DMS153 treated with DMSO at 0.1 percent for 48 hours (cell line): ENCODE data around the gene PCSK1.
"Not testable (repeated sequence)": the region's sequence is repeated elsewhere in the genome, so short reads cannot be mapped to it uniquely, and the experiment has no call there.

Source experiments
- DNase-seq: peaks from one replicate; lab custom pipeline; 2025; ENCODE audit not compliant: unreplicated experiment; lab: John Stamatoyannopoulos, UW

The PCSK1 gene

GRCh38 chr5:96427824-96428223 lies 5.2 kb downstream of the PCSK1 start:
- DNase-seq, result no peak

- DNase-seq, result no peak
These were observed 6.2 kb downstream of the PCSK1 start for GRCh38 chr5:96426831-96427230.

- DNase-seq, result no peak
These were observed 7.6 kb downstream of the PCSK1 start for GRCh38 chr5:96425443-96425842.

GRCh38 chr5:96415897-96416296 lies 17.2 kb downstream of the PCSK1 start:
- DNase-seq, result no peak

- DNase-seq, result no peak
These were observed 20.1 kb downstream of the PCSK1 start for GRCh38 chr5:96412868-96413449.

GRCh38 chr5:96410013-96410412 lies 23.0 kb downstream of the PCSK1 start:
- DNase-seq, result no peak

GRCh38 chr5:96408841-96409538 lies 24.1 kb downstream of the PCSK1 start:
- DNase-seq, result no peak

- no peak for DNase-seq
These were observed 24.8 kb downstream of the PCSK1 start for GRCh38 chr5:96408210-96408777.

GRCh38 chr5:96407436-96407835 lies 25.6 kb downstream of the PCSK1 start:
- DNase-seq, result no peak

GRCh38 chr5:96404191-96404867 lies 28.7 kb downstream of the PCSK1 start:
- no peak for DNase-seq

GRCh38 chr5:96402500-96402899 lies 30.5 kb downstream of the PCSK1 start:
- DNase-seq, result no peak

GRCh38 chr5:96396878-96397277 lies 36.2 kb downstream of the PCSK1 start:
- no peak for DNase-seq

GRCh38 chr5:96395295-96395694 lies 37.8 kb downstream of the PCSK1 start:
- not testable (repeated sequence) for DNase-seq

- no peak for DNase-seq
These were observed 41.1 kb downstream of the PCSK1 start for GRCh38 chr5:96391921-96392320.

GRCh38 chr5:96388176-96388575 lies 44.9 kb downstream of the PCSK1 start:
- no peak for DNase-seq

GRCh38 chr5:96387616-96388015 lies 45.4 kb downstream of the PCSK1 start:
- no peak for DNase-seq

- no peak for DNase-seq
These were observed 47.5 kb downstream of the PCSK1 start for GRCh38 chr5:96385538-96385937.

- DNase-seq, result no peak
These were observed 48.7 kb downstream of the PCSK1 start for GRCh38 chr5:96384353-96384752.

- peak; percentile 52 for DNase-seq
These were observed 51.5 kb downstream of the PCSK1 start for GRCh38 chr5:96381526-96381925.

GRCh38 chr5:96379896-96380295 lies 53.2 kb downstream of the PCSK1 start:
- DNase-seq, result no peak

- no peak for DNase-seq
These were observed 55.5 kb downstream of the PCSK1 start for GRCh38 chr5:96377597-96377996.

GRCh38 chr5:96377167-96377566 lies 55.9 kb downstream of the PCSK1 start:
- DNase-seq, result no peak
